Activated CD4-positive, alpha-beta T cell treated with anti-CD3 and anti-CD28 coated beads, Interleukin-2, Interleukin-4, amounts not matched to agents 100 ng/mL and 50 ng/mL, durations not matched to agents 16 hours and 8 hours (primary cell): ENCODE results near the gene OLR1.
A peak's percentile ranks its signal among the peaks of the same experiment; 100 is the strongest.
"Not testable (repeated sequence)": the region's sequence is repeated elsewhere in the genome, so short reads cannot be mapped to it uniquely, and the experiment has no call there.

Experiments
- DNase-seq: peaks from one replicate; pipeline ENCODE4 v3.0.0-alpha.2; 2020; ENCODE audit warnings: low spot score

Gene OLR1

GRCh38 chr12:10171973-10172728 is at the start of gene OLR1:
Gene OLR1, minus strand, starts transcription at chr12:10172132. Its CDS starts 55 bp downstream, at chr12:10172077.
- DNase-seq, result no peak

- DNase-seq, result no peak
Observed at GRCh38 chr12:10220398-10221077, 48.6 kb upstream of the OLR1 start.

GRCh38 chr12:10218021-10218420 is 46.1 kb upstream of the OLR1 start:
- DNase-seq, result no peak

- DNase-seq, result not testable (repeated sequence)
Observed at GRCh38 chr12:10215946-10216345, 44.0 kb upstream of the OLR1 start.

- no peak for DNase-seq
Observed at GRCh38 chr12:10215436-10215835, 43.5 kb upstream of the OLR1 start.

- DNase-seq, result no peak
Observed at GRCh38 chr12:10214895-10215267, 42.9 kb upstream of the OLR1 start.

GRCh38 chr12:10214136-10214894 is 42.4 kb upstream of the OLR1 start:
- no peak for DNase-seq

GRCh38 chr12:10213168-10214135 is 41.5 kb upstream of the OLR1 start:
- peak; percentile 58 for DNase-seq

- peak; percentile 60 for DNase-seq
Observed at GRCh38 chr12:10212739-10213131, 40.8 kb upstream of the OLR1 start, which contains the start of gene GABARAPL1. Gene GABARAPL1, plus strand, starts transcription at chr12:10212877. Its CDS starts 253 bp downstream, at chr12:10213130.

GRCh38 chr12:10211940-10212738 is 40.2 kb upstream of the OLR1 start:
- peak; percentile 80 for DNase-seq

- DNase-seq, result no peak
Observed at GRCh38 chr12:10211101-10211939, 39.4 kb upstream of the OLR1 start.

- no peak for DNase-seq
Observed at GRCh38 chr12:10210225-10210624, 38.3 kb upstream of the OLR1 start.

- DNase-seq, result no peak
Observed at GRCh38 chr12:10207136-10207535, 35.2 kb upstream of the OLR1 start.

GRCh38 chr12:10205220-10205807 is 33.4 kb upstream of the OLR1 start:
- no peak for DNase-seq

GRCh38 chr12:10204495-10204894 is 32.6 kb upstream of the OLR1 start:
- not testable (repeated sequence) for DNase-seq

GRCh38 chr12:10197879-10198278 is 25.9 kb upstream of the OLR1 start:
- DNase-seq, result no peak

- no peak for DNase-seq
Observed at GRCh38 chr12:10196210-10196609, 24.3 kb upstream of the OLR1 start.

- no peak for DNase-seq
Observed at GRCh38 chr12:10194160-10194670, 22.3 kb upstream of the OLR1 start.

GRCh38 chr12:10191865-10192264 is 19.9 kb upstream of the OLR1 start:
- no peak for DNase-seq
